Measurements from ENCODE around the gene FBXL4.

The FBXL4 gene

DNA sequence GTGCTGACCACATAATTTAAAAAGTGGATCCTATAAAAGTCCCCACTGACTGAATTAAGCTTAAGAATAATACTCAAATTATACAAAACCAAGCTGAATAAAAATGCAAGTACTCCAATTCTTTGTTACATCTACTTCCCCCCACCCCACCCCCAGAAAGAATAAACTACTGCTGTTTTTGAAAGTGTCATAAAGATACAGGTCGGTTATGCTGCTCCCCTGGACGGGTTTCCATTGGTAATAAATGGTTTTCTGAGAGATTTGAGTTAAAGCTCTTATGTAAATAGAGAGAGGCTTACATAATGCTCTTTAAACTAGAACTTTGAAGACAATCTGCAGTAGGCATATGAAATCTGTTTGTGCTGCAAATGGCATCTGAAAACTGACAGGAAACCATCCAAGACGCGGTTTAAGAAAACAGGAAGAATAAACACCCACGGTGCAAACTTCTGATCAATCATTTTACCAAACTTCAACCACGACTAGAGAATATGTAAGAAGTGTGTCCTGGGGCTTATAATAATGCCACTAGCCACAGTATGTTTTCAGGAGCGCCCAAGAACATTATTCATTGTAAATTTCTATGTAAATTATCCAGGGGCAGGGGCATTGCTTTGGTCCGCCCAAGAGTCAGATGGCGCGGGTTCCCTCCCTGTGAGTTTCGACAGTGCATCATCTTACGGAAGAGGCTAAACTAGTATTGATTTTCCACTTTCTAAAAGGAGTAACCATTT, 124.2 kb downstream of the FBXL4 start:
- DNase-seq (ENCODE audit: low read depth in 1 of 2, low spot score in 1 of 2), result no peak
- H3K4me3 ChIP-seq (replicated peaks; ENCODE audit: insufficient read depth, low read length), result no peak overlapping the region
- no peak overlapping the region for H3K27ac ChIP-seq (replicated peaks)
- TF ChIP-seq SPI1 (IDR thresholded peaks at IDR 0.05; ENCODE audit: borderline replicate concordance, low read depth) (no peak), GABPA (IDR thresholded peaks at IDR 0.05; ENCODE audit: low read depth) (no peak), POLR2AphosphoS5 (IDR thresholded peaks at IDR 0.05; ENCODE audit: low read depth) (no peak)
- TF ChIP-seq, protein P1, sequence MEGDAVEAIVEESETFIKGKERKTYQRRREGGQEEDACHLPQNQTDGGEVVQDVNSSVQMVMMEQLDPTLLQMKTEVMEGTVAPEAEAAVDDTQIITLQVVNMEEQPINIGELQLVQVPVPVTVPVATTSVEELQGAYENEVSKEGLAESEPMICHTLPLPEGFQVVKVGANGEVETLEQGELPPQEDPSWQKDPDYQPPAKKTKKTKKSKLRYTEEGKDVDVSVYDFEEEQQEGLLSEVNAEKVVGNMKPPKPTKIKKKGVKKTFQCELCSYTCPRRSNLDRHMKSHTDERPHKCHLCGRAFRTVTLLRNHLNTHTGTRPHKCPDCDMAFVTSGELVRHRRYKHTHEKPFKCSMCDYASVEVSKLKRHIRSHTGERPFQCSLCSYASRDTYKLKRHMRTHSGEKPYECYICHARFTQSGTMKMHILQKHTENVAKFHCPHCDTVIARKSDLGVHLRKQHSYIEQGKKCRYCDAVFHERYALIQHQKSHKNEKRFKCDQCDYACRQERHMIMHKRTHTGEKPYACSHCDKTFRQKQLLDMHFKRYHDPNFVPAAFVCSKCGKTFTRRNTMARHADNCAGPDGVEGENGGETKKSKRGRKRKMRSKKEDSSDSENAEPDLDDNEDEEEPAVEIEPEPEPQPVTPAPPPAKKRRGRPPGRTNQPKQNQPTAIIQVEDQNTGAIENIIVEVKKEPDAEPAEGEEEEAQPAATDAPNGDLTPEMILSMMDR (IDR thresholded peaks at IDR 0.05; ENCODE audit: insufficient read depth, low read length), result no peak
- TF ChIP-seq, protein P2, sequence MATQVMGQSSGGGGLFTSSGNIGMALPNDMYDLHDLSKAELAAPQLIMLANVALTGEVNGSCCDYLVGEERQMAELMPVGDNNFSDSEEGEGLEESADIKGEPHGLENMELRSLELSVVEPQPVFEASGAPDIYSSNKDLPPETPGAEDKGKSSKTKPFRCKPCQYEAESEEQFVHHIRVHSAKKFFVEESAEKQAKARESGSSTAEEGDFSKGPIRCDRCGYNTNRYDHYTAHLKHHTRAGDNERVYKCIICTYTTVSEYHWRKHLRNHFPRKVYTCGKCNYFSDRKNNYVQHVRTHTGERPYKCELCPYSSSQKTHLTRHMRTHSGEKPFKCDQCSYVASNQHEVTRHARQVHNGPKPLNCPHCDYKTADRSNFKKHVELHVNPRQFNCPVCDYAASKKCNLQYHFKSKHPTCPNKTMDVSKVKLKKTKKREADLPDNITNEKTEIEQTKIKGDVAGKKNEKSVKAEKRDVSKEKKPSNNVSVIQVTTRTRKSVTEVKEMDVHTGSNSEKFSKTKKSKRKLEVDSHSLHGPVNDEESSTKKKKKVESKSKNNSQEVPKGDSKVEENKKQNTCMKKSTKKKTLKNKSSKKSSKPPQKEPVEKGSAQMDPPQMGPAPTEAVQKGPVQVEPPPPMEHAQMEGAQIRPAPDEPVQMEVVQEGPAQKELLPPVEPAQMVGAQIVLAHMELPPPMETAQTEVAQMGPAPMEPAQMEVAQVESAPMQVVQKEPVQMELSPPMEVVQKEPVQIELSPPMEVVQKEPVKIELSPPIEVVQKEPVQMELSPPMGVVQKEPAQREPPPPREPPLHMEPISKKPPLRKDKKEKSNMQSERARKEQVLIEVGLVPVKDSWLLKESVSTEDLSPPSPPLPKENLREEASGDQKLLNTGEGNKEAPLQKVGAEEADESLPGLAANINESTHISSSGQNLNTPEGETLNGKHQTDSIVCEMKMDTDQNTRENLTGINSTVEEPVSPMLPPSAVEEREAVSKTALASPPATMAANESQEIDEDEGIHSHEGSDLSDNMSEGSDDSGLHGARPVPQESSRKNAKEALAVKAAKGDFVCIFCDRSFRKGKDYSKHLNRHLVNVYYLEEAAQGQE (IDR thresholded peaks at IDR 0.05; ENCODE audit: insufficient replicate concordance, low read depth), result no peak
- peaks cover 54% of the 10 kb centered on the region for H3K27me3 ChIP-seq (ENCODE audit: insufficient read depth, poor library complexity, severe bottlenecking)

DNA sequence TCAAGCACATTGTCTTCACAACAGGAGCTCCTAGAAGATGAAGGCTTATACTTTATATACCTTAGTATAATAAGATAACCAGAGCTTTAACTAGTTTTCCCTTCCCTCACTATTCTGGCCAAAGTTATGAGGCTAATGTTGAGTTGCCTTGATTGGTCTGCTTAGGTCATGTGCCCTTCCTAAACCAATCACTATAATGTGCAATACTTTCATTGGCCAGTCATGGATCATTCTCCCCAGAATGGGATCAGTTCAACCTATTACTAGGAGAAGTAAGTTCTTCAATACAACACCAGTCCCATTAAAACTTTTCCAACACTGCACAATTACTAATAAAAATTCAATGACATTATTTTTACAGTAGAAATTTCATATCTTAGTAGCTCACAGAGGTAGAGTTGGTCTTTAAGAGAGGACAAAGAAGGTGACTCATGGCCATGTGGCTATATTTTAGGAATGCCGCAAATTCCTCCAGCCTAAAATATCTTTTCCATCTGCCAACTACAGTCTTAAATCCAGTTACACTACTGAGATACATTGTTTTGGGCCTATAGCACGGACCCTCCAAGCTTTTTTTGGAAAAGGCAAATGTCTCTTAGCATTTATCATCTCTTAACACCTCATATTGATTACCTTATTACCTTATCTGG, 125.9 kb downstream of the FBXL4 start:
- H3K27ac ChIP-seq (replicated peaks), result no peak overlapping the region
- H3K27me3 ChIP-seq (ENCODE audit: insufficient read depth, poor library complexity, severe bottlenecking), result peaks cover 39% of the 10 kb centered on the region
- no peak overlapping the region for H3K4me3 ChIP-seq (replicated peaks; ENCODE audit: insufficient read depth, low read length)
- no peak for TF ChIP-seq SPI1 (IDR thresholded peaks at IDR 0.05; ENCODE audit: borderline replicate concordance, low read depth)
- no peak for DNase-seq (ENCODE audit: low read depth in 1 of 2, low spot score in 1 of 2)

All from HL-60 (cell line).